ENCODE results near the gene DRG1. TPM values are rescaled to one million over a fixed set of nuclear protein-coding genes. Genes with fewer than 3 reads are reported as not detected.

DRG1 gene
- total RNA-seq (2022) (68.8 and 75.2 TPM in 2 replicates), Bru-seq, nascent RNA (percentile 67 among the genes with signal in this experiment), BruChase-seq, experiment 1, labeled RNA remaining after a 6-hour chase (percentile 69 among the genes with signal in this experiment), BruChase-seq, experiment 2, labeled RNA remaining after a 2-hour chase (percentile 62 among the genes with signal in this experiment)
- long read RNA-seq, transcript DRG1-201 (9 exons, 1,746 nt) = major isoform, 93 of 159 reads
- long read RNA-seq, partial matches to known transcripts = 2 of 159 reads
- long read RNA-seq, other reads (novel, unspliced or antisense) = 64 of 159 reads

- H3K27ac Mint-ChIP-seq (ENCODE audit: unreplicated experiment) = peak within 1 kb of the TSS; percentile 88
- H3K27me3 Mint-ChIP-seq (ENCODE audit: unreplicated experiment) = peaks cover 6% of the 10 kb centered on the region
- no TSS peak for BruUV-seq (replicated peaks)
- TF ChIP-seq CTCF (IDR thresholded peaks at IDR 0.05; ENCODE audit: unreplicated experiment) = no peak
- peak within 1 kb of the TSS; percentile 93 for H3K4me3 Mint-ChIP-seq (ENCODE audit: low read depth, unreplicated experiment)
- H3K36me3 Mint-ChIP-seq (ENCODE audit: insufficient read depth, unreplicated experiment) = peaks cover 51% of the 10 kb centered on the region
- H3K9me3 Mint-ChIP-seq (ENCODE audit: low read depth, unreplicated experiment) = peaks cover 2% of the 10 kb centered on the region
- H3K4me1 Mint-ChIP-seq (ENCODE audit: low read depth, unreplicated experiment) = no peaks in the 10 kb centered on the region
- CTCF ChIA-PET = interaction anchor here (1.1 kb wide), 1 partner anchor 53 kb away, joined by 6 read pairs; the partner anchor contains the start of gene PATZ1
- DNase-seq = peak; percentile 97
- intact Hi-C loops (cut with micrococcal nuclease; ENCODE audit: unreplicated experiment) = no loop called here
Measured at GRCh38 chr22:31399211-31400022, at the start of gene DRG1. Gene DRG1 (plus strand): TSS chr22:31399604. CDS start chr22:31399684, 80 bp downstream.

- no peak for DNase-seq
- Mint-ChIP-seq H3K9me3 (ENCODE audit: low read depth, unreplicated experiment) (no peaks in the 10 kb centered on the region), H3K4me1 (ENCODE audit: low read depth, unreplicated experiment) (peaks cover 15% of the 10 kb centered on the region), H3K27ac (ENCODE audit: unreplicated experiment) (no peak overlapping the region), H3K4me3 (ENCODE audit: low read depth, unreplicated experiment) (no peak overlapping the region), H3K27me3 (ENCODE audit: unreplicated experiment) (peaks cover 11% of the 10 kb centered on the region), H3K36me3 (ENCODE audit: insufficient read depth, unreplicated experiment) (peaks cover 32% of the 10 kb centered on the region)
- no TSS peak for BruUV-seq (replicated peaks)
- CTCF ChIA-PET = no interaction called here
- intact Hi-C loops (cut with micrococcal nuclease; ENCODE audit: unreplicated experiment) = no loop called here
- no peak for TF ChIP-seq CTCF (IDR thresholded peaks at IDR 0.05; ENCODE audit: unreplicated experiment)
Measured at GRCh38 chr22:31349960-31350359, 49.4 kb upstream of the DRG1 start.

GRCh38 chr22:31350410-31350863, 49.0 kb upstream of the DRG1 start:
- BruUV-seq (replicated peaks) = no TSS peak
- H3K9me3 Mint-ChIP-seq (ENCODE audit: low read depth, unreplicated experiment) = no peaks in the 10 kb centered on the region
- peaks cover 12% of the 10 kb centered on the region for H3K27me3 Mint-ChIP-seq (ENCODE audit: unreplicated experiment)
- peaks cover 27% of the 10 kb centered on the region for H3K36me3 Mint-ChIP-seq (ENCODE audit: insufficient read depth, unreplicated experiment)
- DNase-seq = peak; percentile 42
- CTCF ChIA-PET = no interaction called here
- no peak overlapping the region for H3K27ac Mint-ChIP-seq (ENCODE audit: unreplicated experiment)
- TF ChIP-seq CTCF (IDR thresholded peaks at IDR 0.05; ENCODE audit: unreplicated experiment) = no peak
- no peak overlapping the region for H3K4me3 Mint-ChIP-seq (ENCODE audit: low read depth, unreplicated experiment)
- intact Hi-C loops (cut with micrococcal nuclease; ENCODE audit: unreplicated experiment) = no loop called here
- peaks cover 11% of the 10 kb centered on the region for H3K4me1 Mint-ChIP-seq (ENCODE audit: low read depth, unreplicated experiment)

GRCh38 chr22:31354515-31354914, 44.9 kb upstream of the DRG1 start:
- Mint-ChIP-seq H3K27me3 (ENCODE audit: unreplicated experiment) (peaks cover 26% of the 10 kb centered on the region), H3K27ac (ENCODE audit: unreplicated experiment) (no peak overlapping the region), H3K4me1 (ENCODE audit: low read depth, unreplicated experiment) (peaks cover 9% of the 10 kb centered on the region), H3K9me3 (ENCODE audit: low read depth, unreplicated experiment) (no peaks in the 10 kb centered on the region), H3K4me3 (ENCODE audit: low read depth, unreplicated experiment) (no peak overlapping the region), H3K36me3 (ENCODE audit: insufficient read depth, unreplicated experiment) (no peaks in the 10 kb centered on the region)
- CTCF ChIA-PET = no interaction called here
- BruUV-seq (replicated peaks) = no TSS peak
- DNase-seq = no peak
- TF ChIP-seq CTCF (IDR thresholded peaks at IDR 0.05; ENCODE audit: unreplicated experiment) = no peak
- intact Hi-C loops (cut with micrococcal nuclease; ENCODE audit: unreplicated experiment) = no loop called here

Data from Calu3 (cell line).